Central memory CD4-positive, alpha-beta T cell (primary cell): ENCODE results near the gene VSIG10.
"Not testable (repeated sequence)": the region's sequence is repeated elsewhere in the genome, so short reads cannot be mapped to it uniquely, and the experiment has no call there.

Experiments
- DNase-seq: peaks from one replicate; pipeline ENCODE4 v3.0.0; 2022
- total RNA-seq, 3 experiments: gene quantifications; one replicate each; lab custom pipeline; 2026; lab: John Stamatoyannopoulos, UW

VSIG10 gene, protein sequence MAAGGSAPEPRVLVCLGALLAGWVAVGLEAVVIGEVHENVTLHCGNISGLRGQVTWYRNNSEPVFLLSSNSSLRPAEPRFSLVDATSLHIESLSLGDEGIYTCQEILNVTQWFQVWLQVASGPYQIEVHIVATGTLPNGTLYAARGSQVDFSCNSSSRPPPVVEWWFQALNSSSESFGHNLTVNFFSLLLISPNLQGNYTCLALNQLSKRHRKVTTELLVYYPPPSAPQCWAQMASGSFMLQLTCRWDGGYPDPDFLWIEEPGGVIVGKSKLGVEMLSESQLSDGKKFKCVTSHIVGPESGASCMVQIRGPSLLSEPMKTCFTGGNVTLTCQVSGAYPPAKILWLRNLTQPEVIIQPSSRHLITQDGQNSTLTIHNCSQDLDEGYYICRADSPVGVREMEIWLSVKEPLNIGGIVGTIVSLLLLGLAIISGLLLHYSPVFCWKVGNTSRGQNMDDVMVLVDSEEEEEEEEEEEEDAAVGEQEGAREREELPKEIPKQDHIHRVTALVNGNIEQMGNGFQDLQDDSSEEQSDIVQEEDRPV
- 1.3 to 1.9 (median 1.5) reads per million in 3 experiments for total RNA-seq

DNA sequence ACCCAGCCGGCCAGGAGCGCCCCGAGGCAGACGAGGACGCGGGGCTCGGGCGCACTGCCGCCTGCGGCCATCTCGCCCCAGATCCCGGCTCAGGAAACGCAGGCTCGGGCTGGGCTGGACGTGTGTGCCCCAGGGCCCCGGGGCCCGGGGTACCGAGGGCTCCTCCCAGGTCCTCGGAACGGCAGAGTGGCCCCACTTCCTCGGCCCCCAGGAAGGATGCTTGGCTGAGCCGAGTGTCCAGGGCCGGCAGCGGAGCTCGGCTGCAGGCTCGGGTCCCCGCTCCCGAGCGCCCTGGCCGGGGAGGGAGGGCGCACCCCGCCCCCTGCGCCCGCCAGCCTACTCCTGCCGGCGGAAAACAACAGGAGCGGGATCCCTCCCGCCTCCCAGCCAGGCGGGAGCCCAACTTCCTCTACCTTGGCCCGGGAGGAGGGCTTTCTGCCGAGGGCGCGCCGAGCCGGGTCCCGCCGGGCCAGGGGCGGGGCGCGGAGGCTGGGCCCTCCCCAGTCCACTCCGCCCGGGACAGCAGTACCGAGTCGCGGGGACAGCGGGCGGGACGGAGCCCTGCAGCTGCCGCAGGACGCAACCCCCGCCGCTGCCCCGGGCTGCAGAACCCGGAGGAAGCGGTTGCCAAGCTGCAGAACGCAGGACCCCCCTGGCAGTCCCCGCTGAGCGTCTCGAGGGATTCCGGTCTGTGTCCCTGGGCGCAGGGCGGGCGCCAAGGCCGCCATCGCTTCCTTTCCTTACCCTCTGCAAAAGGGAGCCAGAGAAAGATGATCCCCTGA, at the start of gene VSIG10:
Gene VSIG10, minus strand, starts transcription at position 411 of the 782 bp plus-strand sequence. Its CDS starts 340 bp downstream, at position 71.
- DNase-seq: peak; percentile 11

DNA sequence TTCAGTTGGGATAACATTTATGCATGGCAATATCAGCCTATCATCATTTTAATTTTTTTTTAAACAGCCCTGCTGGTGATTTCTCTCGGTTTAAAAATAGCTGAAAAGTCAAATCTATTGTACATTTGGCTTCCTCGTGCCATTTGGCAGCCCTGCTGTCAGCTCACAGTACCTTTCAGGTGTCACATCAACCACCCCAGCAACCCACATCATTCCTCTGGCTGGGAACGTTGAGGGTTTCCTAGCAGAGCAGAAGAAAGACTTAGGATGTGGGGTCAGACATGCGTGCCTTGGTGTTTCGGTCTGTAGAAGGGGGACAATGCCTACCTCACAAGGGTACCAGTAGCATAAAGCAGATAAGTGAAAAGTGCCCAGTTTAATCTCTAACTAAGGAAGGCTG, 47.9 kb upstream of the VSIG10 start:
- DNase-seq: no peak

DNA sequence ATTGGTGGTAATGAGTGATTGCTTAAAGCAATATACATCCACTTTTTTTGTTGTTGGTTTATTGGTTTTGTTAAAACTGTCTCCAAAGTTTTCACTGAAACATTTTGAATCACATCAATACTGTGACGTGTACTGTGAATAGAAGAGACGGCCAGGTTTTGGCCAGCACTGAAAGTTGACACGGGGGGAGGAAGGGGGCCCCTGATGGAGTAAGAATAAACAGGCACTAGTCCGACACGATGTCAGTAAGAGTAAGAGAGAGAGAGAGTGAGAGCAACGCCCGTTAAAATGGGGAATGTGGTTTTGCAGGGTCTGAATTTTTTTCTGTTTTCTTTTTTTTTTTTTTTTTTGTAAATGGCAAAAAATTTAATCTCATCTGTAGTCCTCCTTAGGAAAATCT, 46.8 kb upstream of the VSIG10 start:
- DNase-seq: no peak

DNA sequence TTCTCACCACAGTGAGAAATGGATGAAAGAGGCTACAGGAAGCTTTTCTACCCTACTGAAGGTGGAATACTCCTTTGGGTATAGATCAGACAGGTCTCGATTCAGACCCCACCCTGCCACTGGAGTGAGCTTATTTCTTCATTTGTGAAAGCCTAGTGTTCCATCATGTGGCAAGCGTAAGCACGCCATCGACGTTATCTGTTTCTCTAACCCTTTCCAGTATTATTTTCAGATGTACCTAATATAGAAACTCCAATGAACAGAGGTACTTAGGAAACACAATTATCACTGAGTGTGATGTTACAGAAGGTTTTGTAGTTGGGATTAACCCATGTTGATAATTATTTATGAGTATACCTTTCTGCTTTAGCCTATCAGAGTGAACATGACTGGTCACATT, 44.5 kb upstream of the VSIG10 start:
- no peak for DNase-seq

DNA sequence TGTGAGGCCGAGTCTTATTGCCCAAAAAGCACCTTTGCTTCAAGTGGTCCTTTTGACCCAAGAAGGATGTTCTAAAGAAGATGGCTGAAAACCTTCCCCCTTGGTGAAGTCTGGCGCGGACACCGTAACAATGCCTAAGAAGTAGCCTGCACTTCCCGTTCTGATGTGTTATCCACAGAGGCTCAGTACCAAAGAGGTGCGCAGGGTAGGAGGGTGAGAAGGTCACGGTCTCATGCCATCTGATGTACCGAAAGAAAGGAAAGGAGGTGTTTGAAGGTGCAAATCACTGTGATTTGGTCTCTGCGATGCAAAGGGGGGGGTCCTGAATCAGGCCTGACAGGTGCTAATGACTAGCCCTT, 42.0 kb upstream of the VSIG10 start:
- no peak for DNase-seq

DNA sequence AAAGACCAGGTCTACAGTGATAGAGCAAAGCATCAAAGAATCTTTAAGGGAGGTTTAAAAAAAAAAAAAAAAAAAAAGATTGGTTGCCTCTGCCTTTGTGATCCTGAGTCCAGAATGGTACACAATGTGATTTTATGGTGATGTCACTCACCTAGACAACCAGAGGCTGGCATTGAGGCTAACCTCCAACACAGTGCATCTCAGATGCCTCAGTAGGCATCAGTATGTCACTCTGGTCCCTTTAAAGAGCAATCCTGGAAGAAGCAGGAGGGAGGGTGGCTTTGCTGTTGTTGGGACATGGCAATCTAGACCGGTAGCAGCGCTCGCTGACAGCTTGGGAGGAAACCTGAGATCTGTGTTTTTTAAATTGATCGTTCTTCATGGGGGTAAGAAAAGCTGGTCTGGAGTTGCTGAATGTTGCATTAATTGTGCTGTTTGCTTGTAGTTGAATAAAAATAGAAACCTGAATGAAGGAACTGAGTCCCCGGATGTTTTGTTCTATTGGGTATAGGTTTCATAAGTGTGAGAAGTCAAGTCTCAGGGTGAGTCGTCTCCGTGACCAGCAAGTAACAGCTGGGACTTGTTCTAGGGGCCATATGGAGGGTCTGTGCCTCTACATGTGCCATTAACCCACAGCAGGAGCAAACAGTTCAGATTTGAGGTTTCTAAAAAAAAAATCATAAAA, 41.4 kb upstream of the VSIG10 start:
- no peak for DNase-seq

DNA sequence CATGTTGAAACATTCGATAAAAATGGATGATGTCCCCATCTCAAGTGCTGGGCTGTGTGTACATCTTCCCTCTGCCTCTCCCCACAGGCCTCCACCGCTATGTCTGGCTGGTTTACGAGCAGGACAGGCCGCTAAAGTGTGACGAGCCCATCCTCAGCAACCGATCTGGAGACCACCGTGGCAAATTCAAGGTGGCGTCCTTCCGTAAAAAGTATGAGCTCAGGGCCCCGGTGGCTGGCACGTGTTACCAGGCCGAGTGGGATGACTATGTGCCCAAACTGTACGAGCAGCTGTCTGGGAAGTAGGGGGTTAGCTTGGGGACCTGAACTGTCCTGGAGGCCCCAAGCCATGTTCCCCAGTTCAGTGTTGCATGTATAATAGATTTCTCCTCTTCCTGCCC, 40.7 kb upstream of the VSIG10 start:
- DNase-seq: no peak

DNA sequence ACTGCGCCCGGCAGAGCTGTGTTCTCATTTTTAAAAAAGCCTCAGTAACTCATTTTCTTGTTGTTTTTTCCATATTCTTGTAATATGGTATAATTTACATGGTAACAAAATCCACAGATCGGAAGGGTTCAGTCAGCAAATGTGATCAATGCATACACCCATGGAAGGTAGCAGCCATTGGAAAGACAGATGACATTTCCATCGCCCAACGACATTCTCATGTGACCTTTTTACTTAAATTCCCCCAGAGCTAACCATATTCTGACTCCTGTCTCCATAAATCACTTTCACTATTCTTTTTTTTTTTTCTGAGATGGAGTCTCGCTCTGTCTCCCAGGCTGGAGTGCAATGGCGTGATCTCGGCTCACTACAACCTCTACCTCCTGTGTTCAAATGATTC, 37.0 kb upstream of the VSIG10 start:
- DNase-seq: no peak

DNA sequence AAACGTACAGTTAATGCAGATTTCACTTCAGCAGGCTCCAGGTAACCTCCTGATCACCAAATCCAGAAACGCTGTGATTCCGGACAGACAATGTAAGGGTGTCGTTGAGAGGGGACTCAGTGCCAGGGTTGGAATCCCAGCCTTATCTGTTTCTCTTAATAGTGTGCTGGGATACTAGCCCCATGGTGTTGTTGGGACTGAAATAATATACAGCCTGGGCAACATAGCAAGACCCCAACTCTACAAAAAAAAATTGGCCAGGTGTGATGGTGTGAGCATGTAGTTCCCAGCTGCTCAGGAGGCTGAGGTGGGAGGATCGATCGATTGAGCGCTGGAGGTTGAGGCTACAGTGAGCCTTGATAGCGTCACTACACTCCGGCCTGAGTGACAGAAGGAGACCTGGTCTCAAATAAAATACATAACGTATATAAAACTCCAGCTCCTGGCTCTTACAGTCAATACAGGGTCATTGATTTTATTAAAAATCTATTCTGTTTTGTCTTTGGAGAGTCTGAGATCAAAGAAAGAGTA, 33.4 kb upstream of the VSIG10 start:
- DNase-seq: no peak

DNA sequence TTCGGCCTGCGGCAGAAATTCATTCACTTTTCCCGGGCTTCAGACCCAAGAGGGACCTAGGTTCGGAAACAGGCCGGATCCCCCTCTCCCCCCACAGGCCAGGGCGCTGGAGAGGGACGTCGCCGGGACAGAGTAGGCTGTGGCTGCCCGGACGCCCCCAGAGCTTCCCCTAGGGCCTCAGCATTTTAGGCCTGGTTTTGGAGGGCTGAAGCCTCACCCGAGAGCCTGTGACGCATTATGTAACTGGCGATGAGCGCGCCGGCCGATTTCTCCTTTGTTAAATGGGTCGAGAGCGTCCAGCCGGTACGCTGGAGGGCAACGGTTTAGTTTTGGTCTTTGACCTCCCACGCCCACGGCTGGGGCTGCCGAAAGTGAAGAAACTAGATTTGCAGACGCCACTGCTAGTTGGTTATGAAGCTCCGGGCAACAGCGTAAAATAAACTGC, 32.8 kb upstream of the VSIG10 start:
- peak; percentile 14 for DNase-seq

DNA sequence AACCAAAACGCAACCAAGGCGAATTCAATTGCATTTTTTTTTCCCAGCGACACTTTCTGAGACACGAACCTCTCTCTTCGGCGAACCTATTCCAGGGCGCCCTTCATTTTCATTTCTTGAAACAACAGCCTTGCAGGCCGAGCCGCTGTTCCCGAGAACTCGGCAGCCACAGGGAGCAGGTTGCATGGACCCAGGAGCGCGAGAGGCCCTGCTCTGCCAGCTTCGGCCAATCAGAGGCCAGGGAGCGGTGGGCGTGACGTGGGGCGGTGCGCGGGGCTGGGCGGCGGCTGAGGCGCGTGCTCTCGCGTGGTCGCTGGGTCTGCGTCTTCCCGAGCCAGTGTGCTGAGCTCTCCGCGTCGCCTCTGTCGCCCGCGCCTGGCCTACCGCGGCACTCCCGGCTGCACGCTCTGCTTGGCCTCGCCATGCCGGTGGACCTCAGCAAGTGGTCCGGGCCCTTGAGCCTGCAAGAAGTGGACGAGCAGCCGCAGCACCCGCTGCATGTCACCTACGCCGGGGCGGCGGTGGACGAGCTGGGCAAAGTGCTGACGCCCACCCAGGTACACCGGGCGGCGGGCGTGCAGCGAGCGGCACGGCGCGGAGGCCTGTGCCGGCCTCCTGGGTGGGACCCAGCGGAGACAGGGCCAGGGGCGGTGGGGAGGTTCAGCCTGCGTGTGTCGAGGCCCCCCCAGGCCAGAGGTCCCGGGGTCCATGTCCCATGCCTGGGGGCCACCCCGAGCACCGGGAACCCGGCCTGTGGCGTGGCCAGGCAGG, 32.2 kb upstream of the VSIG10 start, which contains the start of gene PEBP1:
Gene PEBP1, plus strand, starts transcription at position 337 of the 771 bp plus-strand sequence. Its CDS starts 86 bp downstream, at position 423.
- DNase-seq: peak; percentile 88

DNA sequence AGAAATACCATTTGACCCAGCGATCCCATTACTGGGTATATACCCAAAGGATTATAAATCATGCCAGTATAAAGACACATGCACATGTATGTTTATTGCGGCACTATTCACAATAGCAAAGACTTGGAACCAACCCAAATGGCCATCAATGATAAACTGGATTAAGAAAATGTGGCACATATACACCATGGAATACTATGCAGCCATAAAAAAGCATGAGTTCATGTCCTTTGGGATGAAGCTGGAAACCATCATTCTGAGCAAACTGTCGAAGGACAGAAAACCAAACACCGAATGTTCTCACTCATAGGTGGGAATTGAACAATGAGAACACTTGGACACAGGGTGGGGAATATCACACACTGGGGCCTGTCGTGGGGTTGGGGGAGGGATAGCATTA, 25.6 kb upstream of the VSIG10 start:
- DNase-seq: not testable (repeated sequence)

DNA sequence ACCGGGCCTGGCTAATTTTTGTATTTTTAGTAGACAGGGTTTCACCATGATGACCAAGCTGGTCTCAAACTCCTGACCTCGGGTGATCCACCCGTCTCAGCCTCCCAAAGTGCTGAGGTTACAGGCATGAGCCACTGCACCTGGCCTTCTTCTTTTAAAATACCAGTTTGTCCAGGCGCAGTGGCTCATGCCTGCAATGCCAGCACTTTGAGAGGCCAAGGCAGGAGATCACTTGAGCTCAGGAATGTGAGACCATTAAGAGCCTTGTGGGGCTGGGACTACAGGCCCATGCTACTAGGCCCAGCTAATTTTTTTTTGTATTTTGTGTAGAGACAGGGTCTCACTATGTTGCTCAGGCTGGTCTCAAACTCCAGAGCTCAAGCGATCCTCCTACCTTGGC, 24.1 kb upstream of the VSIG10 start:
- DNase-seq: no peak

DNA sequence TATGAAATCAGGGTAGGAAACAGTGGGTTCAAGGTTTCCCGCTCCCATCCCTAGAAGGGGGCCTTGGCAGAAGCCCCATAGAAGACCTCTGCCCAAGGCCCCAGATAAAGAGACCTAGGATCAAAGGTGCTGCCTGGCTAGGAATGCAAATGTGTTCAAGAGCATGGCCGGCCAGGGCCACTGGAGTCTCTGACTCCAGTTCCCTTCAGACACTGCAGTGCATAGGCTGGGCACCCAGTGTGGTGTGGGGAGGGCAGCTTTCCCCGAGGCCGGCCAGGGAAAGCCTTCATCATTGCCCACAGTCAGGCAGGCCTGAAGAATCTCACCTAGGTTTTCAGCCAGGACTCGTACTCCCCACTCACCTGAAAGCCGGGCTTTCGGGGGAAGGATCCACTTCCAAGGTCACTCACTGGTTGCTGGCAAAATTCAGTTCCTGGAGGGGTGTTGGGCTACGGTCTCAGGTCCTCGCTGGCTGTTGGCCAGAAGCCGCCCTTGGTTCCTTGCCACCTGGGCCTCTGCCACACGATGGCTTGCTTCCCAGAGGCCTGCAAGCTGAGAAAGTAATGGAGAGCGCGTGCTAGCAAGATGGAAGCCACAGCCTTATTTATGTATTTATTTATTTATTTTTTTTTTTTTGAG, 22.4 kb upstream of the VSIG10 start:
- DNase-seq: no peak

DNA sequence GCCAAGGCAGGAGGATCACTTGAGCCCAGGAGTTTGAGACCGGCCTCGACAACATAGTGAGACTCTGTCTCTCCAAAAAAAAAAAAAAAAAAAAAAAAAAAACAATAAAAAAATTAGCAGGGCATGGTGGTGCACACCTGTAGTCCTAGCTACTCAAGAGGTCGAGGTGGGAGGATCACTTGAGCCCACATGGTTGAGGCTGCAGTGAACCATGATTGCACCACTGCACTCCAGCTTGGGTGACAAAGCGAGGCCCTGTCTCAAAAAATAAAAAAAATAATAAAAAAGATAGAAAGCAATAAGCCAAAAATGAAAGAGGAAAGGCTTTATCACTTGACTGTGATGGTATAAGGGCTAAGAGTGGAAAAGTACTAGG, 21.9 kb upstream of the VSIG10 start:
- DNase-seq: no peak

DNA sequence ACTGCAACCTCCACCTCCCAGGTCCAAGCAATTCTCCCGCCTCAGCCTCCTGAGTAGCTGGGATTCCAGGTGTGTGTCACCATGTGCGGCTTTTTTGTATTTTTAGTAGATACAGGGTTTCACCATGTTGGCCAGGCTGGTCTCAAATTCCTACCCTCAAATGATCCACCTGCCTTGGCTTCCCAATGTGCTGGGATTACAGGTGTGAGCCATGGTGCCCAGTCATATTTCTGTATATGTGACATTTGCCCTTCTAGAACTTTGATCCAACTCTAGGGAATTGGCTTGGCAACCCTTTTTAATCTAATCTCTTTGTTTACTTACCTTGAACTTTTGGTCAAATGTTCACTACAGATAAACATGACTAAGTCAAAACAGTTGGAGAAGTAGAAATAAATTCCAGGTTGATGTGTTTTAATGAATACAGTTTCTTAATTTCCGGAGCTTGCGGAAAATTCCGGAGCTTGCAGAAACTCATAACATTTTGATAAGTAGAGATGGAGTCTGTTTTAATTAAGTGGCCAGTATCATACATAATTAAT, 20.6 kb upstream of the VSIG10 start:
- no peak for DNase-seq

DNA sequence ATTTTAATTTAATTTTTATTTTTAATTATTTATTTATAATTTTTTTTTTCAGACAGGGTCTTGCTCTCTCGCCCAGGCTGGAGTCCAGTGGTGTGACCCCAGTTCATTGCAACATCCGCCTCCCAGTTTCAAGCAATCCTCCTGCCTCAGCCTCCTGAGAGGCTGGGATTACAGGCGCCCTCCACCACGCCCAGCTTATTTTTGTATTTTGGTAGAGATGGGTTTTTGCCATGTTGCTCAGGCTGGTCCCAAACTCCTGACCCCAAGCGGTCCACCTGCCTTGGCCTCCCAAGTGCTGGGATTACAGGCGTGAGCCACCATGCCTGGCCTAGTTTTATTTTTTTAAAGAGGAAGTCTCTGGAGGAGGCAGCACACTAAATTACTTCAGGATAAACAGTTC, 18.5 kb upstream of the VSIG10 start:
- no peak for DNase-seq

DNA sequence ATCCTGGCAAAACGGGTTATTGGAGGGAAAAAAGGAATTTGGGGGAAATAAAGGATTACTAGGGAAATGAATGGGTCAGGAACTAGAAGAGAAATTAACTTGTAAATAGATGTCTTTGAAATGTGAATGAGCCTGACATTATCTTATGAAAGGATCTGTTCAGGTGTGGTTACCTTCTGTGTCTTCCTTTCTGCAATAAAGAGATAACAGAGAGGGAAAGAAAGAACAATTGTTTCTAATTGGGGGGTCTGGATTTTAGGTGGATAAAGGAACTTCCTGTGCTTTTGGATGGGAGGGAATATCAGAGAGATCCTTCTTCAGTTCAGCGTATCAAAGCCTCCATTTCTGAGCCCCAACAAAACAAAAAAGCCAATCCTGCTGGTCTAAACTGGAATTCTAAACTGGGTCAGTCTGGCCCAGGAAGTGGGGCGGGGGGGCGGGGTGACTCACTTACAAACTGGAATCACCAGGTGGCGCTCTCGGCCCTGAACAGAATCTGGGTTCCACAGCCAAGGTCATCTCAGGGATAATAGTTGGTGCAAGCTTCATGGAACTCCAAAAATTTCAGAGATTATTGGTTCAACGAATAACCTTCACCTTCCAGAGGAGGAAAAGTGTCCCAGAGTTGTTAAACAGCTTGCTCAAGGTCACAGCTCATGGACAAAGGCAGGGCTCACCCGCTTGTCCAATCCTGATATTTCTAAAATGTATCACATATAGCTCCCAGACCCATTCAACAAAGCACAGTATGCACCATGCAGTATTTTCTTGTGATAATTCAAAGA, 17.0 kb upstream of the VSIG10 start:
- DNase-seq: peak; percentile 44

DNA sequence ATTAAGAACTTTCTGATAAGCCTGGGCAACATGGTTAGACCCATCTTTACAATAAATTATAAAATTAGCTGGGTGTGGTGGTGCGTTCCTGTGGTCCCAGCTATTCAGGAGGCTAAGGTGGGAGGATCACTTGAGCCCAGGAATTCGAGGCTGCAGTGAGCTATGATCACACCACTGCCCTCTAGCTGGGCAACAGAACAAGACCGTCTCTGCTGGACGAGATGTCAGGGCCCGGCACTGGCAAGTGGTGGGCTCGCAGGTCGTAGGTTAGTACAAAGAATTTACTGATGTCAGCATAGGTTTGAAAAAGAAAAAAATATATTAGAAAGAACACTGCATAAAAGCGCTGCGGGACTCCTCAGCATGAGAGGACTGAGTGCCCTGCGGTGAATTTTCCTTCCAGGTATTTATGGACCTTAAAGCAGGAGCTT, 15.7 kb upstream of the VSIG10 start:
- DNase-seq: no peak

DNA sequence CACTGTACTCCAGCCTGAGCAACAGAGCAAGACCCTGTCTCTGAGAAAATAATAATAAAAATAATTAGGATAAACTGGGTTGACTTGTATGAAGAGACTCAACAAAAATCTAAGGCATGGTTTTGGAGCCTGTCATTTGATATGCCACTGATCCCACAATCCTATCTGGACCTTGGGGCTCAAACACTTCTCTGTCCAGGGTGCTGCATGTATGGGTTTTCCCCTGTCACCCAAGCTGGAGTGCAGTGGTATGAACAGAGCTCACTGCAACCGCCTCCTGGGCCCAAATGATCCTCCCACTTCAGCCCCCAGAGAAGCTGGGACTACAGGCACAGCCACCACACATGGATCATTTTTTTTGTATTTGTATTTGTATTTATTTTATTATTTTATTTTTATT, 5.3 kb upstream of the VSIG10 start:
- DNase-seq: no peak
